Endothelial cell (in vitro differentiated cells): ENCODE measurements around the gene NAA16. TPM values are rescaled to one million over a fixed set of nuclear protein-coding genes. Genes with fewer than 3 reads are reported as not detected.

ENCODE experiments used
- DNase-seq: peaks from one replicate; pipeline ENCODE4 v3.0.0; 2021; ENCODE audit warnings: low spot score
- H3K27ac Mint-ChIP-seq: one replicate; pipeline ENCODE4 v1.8.0; 2021; ENCODE audit warnings: mixed read lengths, inconsistent platforms; ENCODE audit not compliant: unreplicated experiment
- H3K27me3 Mint-ChIP-seq: one replicate; pipeline ENCODE4 v1.8.0; 2021; ENCODE audit warnings: mild to moderate bottlenecking, moderate library complexity, mixed read lengths, inconsistent platforms; ENCODE audit not compliant: unreplicated experiment
- H3K36me3 Mint-ChIP-seq: one replicate; pipeline ENCODE4 v1.8.0; 2021; ENCODE audit warnings: mild to moderate bottlenecking, low read depth, mixed read lengths, inconsistent platforms; ENCODE audit not compliant: unreplicated experiment
- H3K4me1 Mint-ChIP-seq: one replicate; pipeline ENCODE4 v1.8.0; 2021; ENCODE audit warnings: mild to moderate bottlenecking, mixed read lengths, inconsistent platforms; ENCODE audit not compliant: unreplicated experiment
- H3K4me3 Mint-ChIP-seq: one replicate; pipeline ENCODE4 v1.8.0; 2021; ENCODE audit warnings: mild to moderate bottlenecking, mixed read lengths, inconsistent platforms; ENCODE audit not compliant: unreplicated experiment
- H3K9me3 Mint-ChIP-seq: one replicate; pipeline ENCODE4 v1.8.0; 2021; ENCODE audit warnings: mixed read lengths, inconsistent platforms; ENCODE audit not compliant: unreplicated experiment
- CTCF ChIP-seq: fragments of 200-600 bp; sonication (generic); IDR thresholded peaks from one replicate; pipeline ENCODE4 v1.5.0; 2021; ENCODE audit warnings: antibody characterized with exemption; ENCODE audit not compliant: unreplicated experiment
- total RNA-seq: library from RNA; stranded (reverse); fragmentation: NEBNext Ultra II Directional; extraction: Animal tissue kit (Norgen Biotek cat#: 25700); gene quantifications from one replicate; pipeline ENCODE4 v1.2.1, GENCODE V29; 2021; ENCODE audit not compliant: unreplicated experiment

Gene NAA16
- total RNA-seq, 1 donor from 2014 or later = 23.6 TPM

GRCh38 chr13:41334810-41335209 lies 23.7 kb downstream of the NAA16 start:
- Mint-ChIP-seq H3K9me3 (no peaks in the 10 kb centered on the region), H3K4me1 (no peaks in the 10 kb centered on the region), H3K4me3 (no peak overlapping the region), H3K36me3 (no peaks in the 10 kb centered on the region), H3K27ac (no peak overlapping the region), H3K27me3 (peaks cover 1% of the 10 kb centered on the region)
- no peak for TF ChIP-seq CTCF
- no peak for DNase-seq

GRCh38 chr13:41344358-41344757 lies 33.3 kb downstream of the NAA16 start:
- Mint-ChIP-seq H3K36me3 (peaks cover 8% of the 10 kb centered on the region), H3K9me3 (no peaks in the 10 kb centered on the region), H3K27ac (no peak overlapping the region), H3K4me3 (no peak overlapping the region), H3K4me1 (no peaks in the 10 kb centered on the region), H3K27me3 (no peaks in the 10 kb centered on the region)
- no peak for TF ChIP-seq CTCF
- DNase-seq = no peak

GRCh38 chr13:41345165-41345913 lies 34.3 kb downstream of the NAA16 start:
- Mint-ChIP-seq H3K4me3 (no peak overlapping the region), H3K27me3 (no peaks in the 10 kb centered on the region), H3K36me3 (peaks cover 5% of the 10 kb centered on the region), H3K27ac (no peak overlapping the region), H3K9me3 (no peaks in the 10 kb centered on the region), H3K4me1 (no peaks in the 10 kb centered on the region)
- no peak for TF ChIP-seq CTCF
- DNase-seq = no peak

- Mint-ChIP-seq H3K4me3 (no peak overlapping the region), H3K9me3 (no peaks in the 10 kb centered on the region), H3K4me1 (no peaks in the 10 kb centered on the region), H3K27ac (no peak overlapping the region), H3K36me3 (peaks cover 4% of the 10 kb centered on the region), H3K27me3 (no peaks in the 10 kb centered on the region)
- no peak for TF ChIP-seq CTCF
- no peak for DNase-seq
Measured at GRCh38 chr13:41345914-41346589, 35.0 kb downstream of the NAA16 start.
